GM23338 (cell line): Measurements from ENCODE around the gene CD82. TPM values are rescaled to one million over a fixed set of nuclear protein-coding genes. Genes with fewer than 3 reads are reported as not detected.

Experiments used
- ATAC-seq: fragments of 200-7000 bp; cut with Tn5 transposase; 3 replicates; pipeline ENCODE4 v1.9.1; 2020
- DNase-seq: peaks from one replicate; pipeline ENCODE4 v3.0.0-alpha.2; 2015; ENCODE audit warnings: low spot score
- H2AFZ ChIP-seq: fragments of 200-600 bp; sonication (generic); 2 replicates; pipeline ENCODE4 v1.8.0; 2016; ENCODE audit warnings: antibody characterized with exemption, mild to moderate bottlenecking, moderate library complexity
- H3F3A ChIP-seq: fragments of 200-600 bp; sonication (generic); replicated peaks from 2 replicates; pipeline ENCODE4 v1.8.0; 2017; ENCODE audit warnings: antibody characterized with exemption, mixed run types, low read depth
- H3K27ac ChIP-seq: fragments of 200-600 bp; sonication (generic); 2 replicates; pipeline ENCODE4 v1.6.1; 2016; ENCODE audit warnings: low read depth
- H3K27me3 ChIP-seq: fragments of 200-600 bp; sonication (generic); 2 replicates; pipeline ENCODE4 v1.8.0; 2016; ENCODE audit warnings: mild to moderate bottlenecking, mixed run types, moderate library complexity; ENCODE audit not compliant: insufficient read depth
- H3K36me3 ChIP-seq: fragments of 200-600 bp; sonication (generic); 2 replicates; pipeline ENCODE4 v1.8.0; 2016; ENCODE audit warnings: mild to moderate bottlenecking; ENCODE audit not compliant: insufficient read depth
- H3K4me1 ChIP-seq: fragments of 200-600 bp; sonication (generic); 2 replicates; pipeline ENCODE4 v1.8.0; 2016; ENCODE audit warnings: mild to moderate bottlenecking, moderate library complexity; ENCODE audit not compliant: insufficient read depth
- H3K4me2 ChIP-seq: fragments of 200-600 bp; sonication (generic); 2 replicates; pipeline ENCODE4 v1.7.1; 2017; ENCODE audit warnings: mixed run types
- H3K4me3 ChIP-seq: fragments of 200-600 bp; sonication (generic); 2 replicates; pipeline ENCODE4 v1.6.1; 2016; ENCODE audit warnings: mixed run types
- H3K79me2 ChIP-seq: fragments of 200-600 bp; sonication (generic); replicated peaks from 2 replicates; pipeline ENCODE4 v1.8.0; 2017; ENCODE audit warnings: mild to moderate bottlenecking; ENCODE audit not compliant: insufficient read depth
- H3K9me2 ChIP-seq: fragments of 200-600 bp; sonication (generic); 2 replicates; pipeline ENCODE4 v1.8.0; 2017; ENCODE audit not compliant: insufficient read depth
- H4K20me1 ChIP-seq: fragments of 200-600 bp; sonication (generic); replicated peaks from 2 replicates; pipeline ENCODE4 v1.8.0; 2017; ENCODE audit warnings: mild to moderate bottlenecking; ENCODE audit not compliant: insufficient read depth
- H3K27ac Mint-ChIP-seq: 2 replicates; pipeline ENCODE4 v1.8.0; 2020; ENCODE audit warnings: inconsistent platforms, mild to moderate bottlenecking, moderate library complexity, mixed read lengths
- H3K27me3 Mint-ChIP-seq: 3 replicates; pipeline ENCODE4 v1.8.0; 2022; ENCODE audit warnings: low read depth, mild to moderate bottlenecking, moderate library complexity, mixed read lengths, inconsistent platforms; ENCODE audit not compliant: insufficient read depth, poor library complexity
- H3K36me3 Mint-ChIP-seq: 3 replicates; pipeline ENCODE4 v1.8.0; 2021; ENCODE audit warnings: low read depth, mild to moderate bottlenecking, inconsistent platforms, moderate library complexity, mixed read lengths
- H3K4me1 Mint-ChIP-seq: 3 replicates; pipeline ENCODE4 v1.8.0; 2020; ENCODE audit warnings: mild to moderate bottlenecking, inconsistent platforms, mixed read lengths
- H3K4me3 Mint-ChIP-seq: 3 replicates; pipeline ENCODE4 v1.8.0; 2021; ENCODE audit warnings: moderate library complexity, mild to moderate bottlenecking, inconsistent platforms, mixed read lengths
- H3K9me3 Mint-ChIP-seq: 3 replicates; pipeline ENCODE4 v1.8.0; 2020; ENCODE audit warnings: moderate library complexity, mild to moderate bottlenecking, inconsistent platforms, mixed read lengths
- CREB1 ChIP-seq: fragments of 250-450 bp; sonication (Bioruptor Pico); IDR thresholded peaks from 2 replicates; pipeline ENCODE4 v1.5.0; 2020; ENCODE audit warnings: low read depth, mild to moderate bottlenecking, moderate library complexity
- ETS1 ChIP-seq: IDR thresholded peaks from 2 replicates; pipeline ENCODE4 v1.6.1; 2016; ENCODE audit warnings: antibody characterized with exemption
- EZH2 ChIP-seq: fragments of 200-600 bp; sonication (generic); IDR thresholded peaks from one replicate; pipeline ENCODE4 v1.8.0; 2017; ENCODE audit warnings: antibody characterized with exemption, mild to moderate bottlenecking, low read depth; ENCODE audit not compliant: unreplicated experiment
- EZH2phosphoT487 ChIP-seq: fragments of 200-600 bp; sonication (generic); IDR thresholded peaks from one replicate; pipeline ENCODE4 v1.8.1; 2018; ENCODE audit warnings: antibody characterized with exemption; ENCODE audit not compliant: unreplicated experiment
- JUNB ChIP-seq: IDR thresholded peaks from one replicate; pipeline ENCODE4 v1.6.1; 2016; ENCODE audit warnings: antibody characterized with exemption; ENCODE audit not compliant: unreplicated experiment
- NANOG ChIP-seq: IDR thresholded peaks from 2 replicates; pipeline ENCODE4 v1.6.1; 2016; ENCODE audit warnings: antibody characterized with exemption, borderline replicate concordance
- POLR2AphosphoS5 ChIP-seq: IDR thresholded peaks from 2 replicates; pipeline ENCODE4 v1.6.1; 2016; ENCODE audit warnings: antibody characterized with exemption, low read depth
- REST ChIP-seq: IDR thresholded peaks from one replicate; pipeline ENCODE4 v1.6.1; 2018; ENCODE audit warnings: antibody characterized with exemption; ENCODE audit not compliant: unreplicated experiment
- STAT1 ChIP-seq: IDR thresholded peaks from one replicate; pipeline ENCODE4 v1.6.1; 2016; ENCODE audit warnings: antibody characterized with exemption; ENCODE audit not compliant: unreplicated experiment
- ZNF114 ChIP-seq: fragments of 250-450 bp; sonication (Bioruptor Pico); IDR thresholded peaks from 2 replicates; pipeline ENCODE4 v1.5.0; 2020; ENCODE audit warnings: mild to moderate bottlenecking, moderate library complexity
- ZNF331 ChIP-seq: fragments of 250-450 bp; sonication (Bioruptor Pico); IDR thresholded peaks from 2 replicates; pipeline ENCODE4 v1.5.0; 2020; ENCODE audit warnings: low read depth, mild to moderate bottlenecking, moderate library complexity
- polyA plus RNA-seq: library from polyadenylated mRNA; unstranded; fragments of >200 nt; fragmentation: Nextera tagmentation; extraction: Ambion mirVana; gene quantifications from 2 replicates; pipeline ENCODE4 v1.2.1, GENCODE V29; 2016
- total RNA-seq: library from RNA; depleted of rRNA; stranded (reverse); fragments of >200 nt; shearing (Covaris generic); gene quantifications from 2 replicates; pipeline ENCODE4 v1.2.3, GENCODE V29; 2014
- TF ChIP-seq, protein P1 (sequence below), 2 experiments: fragments of 200-600 bp in 1 of 2; sonication (generic) in 1 of 2; conservative IDR thresholded peaks; 2 replicates each; pipeline versions ENCODE4 v1.5.1 to v1.6.1; 2016 to 2017; ENCODE audit warnings: antibody characterized with exemption in 2 of 2, low read depth in 2 of 2, mild to moderate bottlenecking in 2 of 2, moderate library complexity in 1 of 2

CD82 gene
- total and polyA plus RNA-seq, 2 experiments from 2014 or later = 4.4 to 4.9 TPM

GRCh38 chr11:44527476-44527875 lies 38.0 kb upstream of the CD82 start (continued):
- no peak for TF ChIP-seq STAT1
- TF ChIP-seq ZNF331 = no peak
- TF ChIP-seq EZH2 = no peak
- TF ChIP-seq POLR2AphosphoS5 = no peak
- TF ChIP-seq, protein P1, sequence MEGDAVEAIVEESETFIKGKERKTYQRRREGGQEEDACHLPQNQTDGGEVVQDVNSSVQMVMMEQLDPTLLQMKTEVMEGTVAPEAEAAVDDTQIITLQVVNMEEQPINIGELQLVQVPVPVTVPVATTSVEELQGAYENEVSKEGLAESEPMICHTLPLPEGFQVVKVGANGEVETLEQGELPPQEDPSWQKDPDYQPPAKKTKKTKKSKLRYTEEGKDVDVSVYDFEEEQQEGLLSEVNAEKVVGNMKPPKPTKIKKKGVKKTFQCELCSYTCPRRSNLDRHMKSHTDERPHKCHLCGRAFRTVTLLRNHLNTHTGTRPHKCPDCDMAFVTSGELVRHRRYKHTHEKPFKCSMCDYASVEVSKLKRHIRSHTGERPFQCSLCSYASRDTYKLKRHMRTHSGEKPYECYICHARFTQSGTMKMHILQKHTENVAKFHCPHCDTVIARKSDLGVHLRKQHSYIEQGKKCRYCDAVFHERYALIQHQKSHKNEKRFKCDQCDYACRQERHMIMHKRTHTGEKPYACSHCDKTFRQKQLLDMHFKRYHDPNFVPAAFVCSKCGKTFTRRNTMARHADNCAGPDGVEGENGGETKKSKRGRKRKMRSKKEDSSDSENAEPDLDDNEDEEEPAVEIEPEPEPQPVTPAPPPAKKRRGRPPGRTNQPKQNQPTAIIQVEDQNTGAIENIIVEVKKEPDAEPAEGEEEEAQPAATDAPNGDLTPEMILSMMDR (conservative IDR thresholded peaks at IDR 0.05; ENCODE audit: low read depth in 2 of 2) = no peak
- no peak for TF ChIP-seq ETS1
- no peak for TF ChIP-seq ZNF114 (CRISPR knock-in tag)
- TF ChIP-seq REST = no peak
- TF ChIP-seq CREB1 = no peak

GRCh38 chr11:44528103-44528502 lies 37.4 kb upstream of the CD82 start:
- H3K27me3 Mint-ChIP-seq = peaks cover 29% of the 10 kb centered on the region
- TF ChIP-seq CREB1 = no peak
- TF ChIP-seq REST = no peak
- no peak for TF ChIP-seq EZH2phosphoT487
- TF ChIP-seq ETS1 = no peak
- TF ChIP-seq JUNB = no peak
- TF ChIP-seq POLR2AphosphoS5 = no peak
- TF ChIP-seq, protein P1 (conservative IDR thresholded peaks at IDR 0.05; ENCODE audit: low read depth in 2 of 2) = no peak
- TF ChIP-seq STAT1 = no peak
- TF ChIP-seq NANOG = no peak
- no peak for TF ChIP-seq EZH2

More at GRCh38 chr11:44528103-44528502, 37.4 kb upstream of the CD82 start:
- ATAC-seq (no peak), DNase-seq (peak; percentile 9)
- H3K9me3 Mint-ChIP-seq = no peaks in the 10 kb centered on the region
- H4K20me1 ChIP-seq = no peaks in the 10 kb centered on the region
- H2AFZ ChIP-seq = 0 out of 2 replicates have a peak overlapping the region, but pooled peaks have one; percentile 38
- no peak overlapping the region for H3K4me2 ChIP-seq
- H3K4me1 ChIP-seq = peaks cover 4% of the 10 kb centered on the region; the same call in 1 of the 2 replicates
- H3K4me1 Mint-ChIP-seq = peaks cover 33% of the 10 kb centered on the region
- no peaks in the 10 kb centered on the region for H3K9me2 ChIP-seq
- H3K27ac ChIP-seq = no peak overlapping the region
- no peaks in the 10 kb centered on the region for H3K79me2 ChIP-seq
- H3F3A ChIP-seq = no peaks in the 10 kb centered on the region
- H3K27me3 ChIP-seq = no peaks in the 10 kb centered on the region
- no peak overlapping the region for H3K27ac Mint-ChIP-seq
- H3K4me3 ChIP-seq = no peak overlapping the region
- H3K36me3 ChIP-seq = no peaks in the 10 kb centered on the region
- H3K36me3 Mint-ChIP-seq = no peaks in the 10 kb centered on the region
- H3K4me3 Mint-ChIP-seq = no peak overlapping the region
